Measurements from ENCODE around the gene TRIML1. TPM values are rescaled to one million over a fixed set of nuclear protein-coding genes. Genes with fewer than 3 reads are reported as not detected.

Gene TRIML1
- total RNA-seq, 8 experiments from 2014 or later: 0.13 to 0.62 (median 0.52) TPM; not detected in 5

Other genes with a start within 250 kb of the TRIML1 start
- gene ZFP42, start 143.7 kb upstream of the TRIML1 start, total RNA-seq: under 1 TPM in 3 of 8 experiments, not detected in 5; 0.17 to 0.47 (median 0.18) TPM
- gene TRIML2, start 29.8 kb upstream of the TRIML1 start, total RNA-seq: under 1 TPM in 5 of 8 experiments, not detected in 3; 0.32 to 0.90 (median 0.56) TPM